A673 (cell line): ENCODE data around the gene LETMD1. TPM values are rescaled to one million over a fixed set of nuclear protein-coding genes. Genes with fewer than 3 reads are reported as not detected.

Experiments used
- BruUV-seq: library from RNA; stranded (reverse); fragments of 400-500 nt; replicated peaks from 2 replicates; lab custom pipeline; 2021; lab: Mats Ljungman, UMichigan
- CTCF ChIA-PET: fragments of 300-600 bp; sonication (Branson Sonifier 250); formaldehyde crosslinking; loops from one replicate; lab custom pipeline; 2022; ENCODE audit warnings: antibody characterized with exemption; lab: Charles Lee
- POLR2A ChIA-PET: fragments of 300-600 bp; sonication (Branson Sonifier 250); formaldehyde crosslinking; loops from one replicate; lab custom pipeline; 2022; ENCODE audit warnings: antibody characterized with exemption; ENCODE audit not compliant: low non-redundant PET; lab: Charles Lee
- DNase-seq: peaks from one replicate; pipeline ENCODE4 v3.0.0-alpha.2; 2015; ENCODE audit warnings: low spot score
- H3K27ac ChIP-seq: fragments of 200-600 bp; sonication (generic); 2 replicates; pipeline ENCODE4 v1.5.1; 2016; ENCODE audit warnings: mixed run types, low read depth, mild to moderate bottlenecking, mixed read lengths, antibody characterized with exemption, low read length; ENCODE audit not compliant: poor library complexity, severe bottlenecking
- H3K27me3 ChIP-seq: fragments of 200-600 bp; sonication (generic); replicated peaks from 2 replicates; pipeline ENCODE4 v1.6.1; 2017; ENCODE audit warnings: mixed run types, low read depth, mild to moderate bottlenecking, mixed read lengths, antibody characterized with exemption, low read length; ENCODE audit not compliant: insufficient read depth, poor library complexity
- H3K36me3 ChIP-seq: fragments of 200-600 bp; sonication (generic); 2 replicates; pipeline ENCODE4 v1.6.1; 2016; ENCODE audit warnings: mixed run types, mild to moderate bottlenecking, mixed read lengths, antibody characterized with exemption, low read length; ENCODE audit not compliant: insufficient read depth, poor library complexity, severe bottlenecking
- H3K4me1 ChIP-seq: fragments of 200-600 bp; sonication (generic); 2 replicates; pipeline ENCODE4 v1.6.1; 2017; ENCODE audit warnings: mixed run types, mild to moderate bottlenecking, mixed read lengths, antibody characterized with exemption, low read length; ENCODE audit not compliant: insufficient read depth, poor library complexity, severe bottlenecking
- H3K4me3 ChIP-seq: fragments of 200-600 bp; sonication (generic); 2 replicates; pipeline ENCODE4 v1.5.1; 2016; ENCODE audit warnings: low read depth, mixed run types, mild to moderate bottlenecking, mixed read lengths, low read length; ENCODE audit not compliant: poor library complexity, severe bottlenecking
- H3K9me3 ChIP-seq: fragments of 200-600 bp; sonication (generic); 2 replicates; pipeline ENCODE4 v1.6.1; 2016; ENCODE audit warnings: mixed run types, low read depth, mild to moderate bottlenecking, mixed read lengths, antibody characterized with exemption, low read length; ENCODE audit not compliant: poor library complexity, severe bottlenecking
- EZH2 ChIP-seq: fragments of 200-600 bp; sonication (generic); IDR thresholded peaks from 2 replicates; pipeline ENCODE4 v1.6.1; 2017; ENCODE audit warnings: borderline replicate concordance, low read depth, mild to moderate bottlenecking, mixed read lengths, antibody characterized with exemption, low read length; ENCODE audit not compliant: poor library complexity, severe bottlenecking
- intact Hi-C: fragments of 100-400 bp; cut with micrococcal nuclease; formaldehyde crosslinking; loops from one replicate; pipeline ENCODE4 v1.10.0; 2022; ENCODE audit not compliant: unreplicated experiment
- total RNA-seq: library from RNA; stranded (reverse); gene quantifications from 2 replicates; pipeline ENCODE4 v1.2.3, GENCODE V29; 2021
- TF ChIP-seq, protein P1 (sequence below): fragments of 300-800, 200-600 bp; sonication (generic); conservative IDR thresholded peaks from 2 replicates; pipeline ENCODE4 v1.5.1; 2017; ENCODE audit warnings: low read depth, mild to moderate bottlenecking, antibody characterized with exemption, low read length, moderate library complexity, mixed read lengths

LETMD1 gene
- total RNA-seq, 1 experiment from 2014 or later, result 60.3 TPM

DNA sequence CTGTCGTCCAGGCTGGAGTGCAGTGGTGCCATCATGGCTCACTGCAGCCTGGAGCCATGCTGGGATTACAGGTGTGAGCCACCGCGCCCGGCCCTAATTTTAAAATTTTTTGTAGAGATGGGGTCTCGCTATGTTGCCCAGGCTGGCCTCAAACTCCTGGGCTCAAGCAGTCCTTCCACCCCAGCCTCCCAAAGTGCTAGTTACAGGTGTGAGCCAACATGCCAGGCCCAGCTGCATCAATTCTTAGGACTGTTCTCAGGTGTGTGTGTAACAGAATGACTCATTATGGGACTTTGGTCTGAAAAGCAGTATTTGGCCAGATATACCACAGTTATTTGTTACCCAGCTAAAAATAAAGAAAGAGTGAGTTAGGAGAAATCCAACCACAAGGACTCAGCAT is 17.4 kb downstream of the LETMD1 start:
- CTCF ChIA-PET, result no interaction called here

DNA sequence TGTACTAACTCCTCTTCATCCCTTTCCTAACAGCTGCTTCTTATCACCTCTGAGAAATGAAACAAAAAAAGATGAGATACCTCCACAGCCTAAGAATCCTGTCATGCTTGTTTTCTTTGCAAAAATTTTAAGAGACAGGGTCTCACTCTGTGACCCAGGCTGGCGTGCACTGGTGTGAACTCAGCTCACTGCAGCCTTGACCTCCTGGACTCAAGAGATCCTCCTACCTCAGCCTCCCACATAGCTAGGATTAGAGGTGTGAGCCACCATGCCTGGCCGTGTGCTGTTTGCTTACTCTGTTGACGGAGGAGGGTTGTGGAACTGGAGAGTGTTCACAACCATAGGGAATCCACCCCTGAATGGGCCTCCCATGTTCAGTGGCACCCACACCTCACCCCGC is 19.1 kb downstream of the LETMD1 start:
- H3K4me3 ChIP-seq, result no peak overlapping the region
- ChIA-PET POLR2A (no interaction called here), CTCF (no interaction called here)
- BruUV-seq, result no TSS peak
- DNase-seq, result no peak
- peaks cover 67% of the 10 kb centered on the region for H3K36me3 ChIP-seq
- H3K9me3 ChIP-seq, result no peaks in the 10 kb centered on the region
- H3K4me1 ChIP-seq, result peaks cover 10% of the 10 kb centered on the region
- H3K27ac ChIP-seq, result no peak overlapping the region
- intact Hi-C loops, result no loop called here
- H3K27me3 ChIP-seq, result no peaks in the 10 kb centered on the region
- TF ChIP-seq, protein P1, sequence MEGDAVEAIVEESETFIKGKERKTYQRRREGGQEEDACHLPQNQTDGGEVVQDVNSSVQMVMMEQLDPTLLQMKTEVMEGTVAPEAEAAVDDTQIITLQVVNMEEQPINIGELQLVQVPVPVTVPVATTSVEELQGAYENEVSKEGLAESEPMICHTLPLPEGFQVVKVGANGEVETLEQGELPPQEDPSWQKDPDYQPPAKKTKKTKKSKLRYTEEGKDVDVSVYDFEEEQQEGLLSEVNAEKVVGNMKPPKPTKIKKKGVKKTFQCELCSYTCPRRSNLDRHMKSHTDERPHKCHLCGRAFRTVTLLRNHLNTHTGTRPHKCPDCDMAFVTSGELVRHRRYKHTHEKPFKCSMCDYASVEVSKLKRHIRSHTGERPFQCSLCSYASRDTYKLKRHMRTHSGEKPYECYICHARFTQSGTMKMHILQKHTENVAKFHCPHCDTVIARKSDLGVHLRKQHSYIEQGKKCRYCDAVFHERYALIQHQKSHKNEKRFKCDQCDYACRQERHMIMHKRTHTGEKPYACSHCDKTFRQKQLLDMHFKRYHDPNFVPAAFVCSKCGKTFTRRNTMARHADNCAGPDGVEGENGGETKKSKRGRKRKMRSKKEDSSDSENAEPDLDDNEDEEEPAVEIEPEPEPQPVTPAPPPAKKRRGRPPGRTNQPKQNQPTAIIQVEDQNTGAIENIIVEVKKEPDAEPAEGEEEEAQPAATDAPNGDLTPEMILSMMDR, result no peak
- no peak for TF ChIP-seq EZH2

More for the DNA sequence above, 17.4 kb downstream of the LETMD1 start:
- peaks cover 67% of the 10 kb centered on the region for H3K36me3 ChIP-seq
- no peak overlapping the region for H3K4me3 ChIP-seq
- no peaks in the 10 kb centered on the region for H3K9me3 ChIP-seq
- intact Hi-C loops, result no loop called here
- peaks cover 9% of the 10 kb centered on the region for H3K4me1 ChIP-seq
- POLR2A ChIA-PET, result no interaction called here
- H3K27me3 ChIP-seq, result no peaks in the 10 kb centered on the region
- no peak for DNase-seq
- H3K27ac ChIP-seq, result no peak overlapping the region
- BruUV-seq, result no TSS peak
- TF ChIP-seq, protein P1, result no peak
- TF ChIP-seq EZH2, result no peak

DNA sequence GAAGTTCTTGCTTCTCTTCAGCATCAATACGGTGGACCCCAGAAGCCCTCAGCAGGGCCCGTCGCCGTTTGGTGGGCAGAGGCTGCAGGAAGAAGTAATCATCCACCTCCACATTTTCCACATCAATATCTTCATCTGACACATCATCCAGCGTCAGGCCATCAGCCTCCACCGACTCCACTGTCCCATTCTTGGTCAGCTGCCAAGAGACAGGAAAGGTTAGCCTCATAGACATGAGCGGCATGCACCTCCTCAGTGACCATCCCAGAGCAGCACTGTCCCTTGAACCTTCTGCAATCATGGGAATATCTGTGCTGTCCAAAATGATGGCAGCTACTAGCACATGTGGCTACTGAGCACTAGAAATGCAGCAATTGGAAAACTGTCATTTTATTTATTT is 19.6 kb downstream of the LETMD1 start:
- TF ChIP-seq, protein P1, result no peak
- TF ChIP-seq EZH2, result no peak
- intact Hi-C loops, result no loop called here
- Histone ChIP-seq H3K27me3 (no peaks in the 10 kb centered on the region), H3K4me1 (peaks cover 10% of the 10 kb centered on the region), H3K36me3 (peaks cover 64% of the 10 kb centered on the region), H3K4me3 (no peak overlapping the region), H3K27ac (no peak overlapping the region), H3K9me3 (no peaks in the 10 kb centered on the region)
- ChIA-PET CTCF (no interaction called here), POLR2A (no interaction called here)
- no peak for DNase-seq
- no TSS peak for BruUV-seq
